K562 (cell line): Measurements from ENCODE around the gene TBX1. TPM values are rescaled to one million over a fixed set of nuclear protein-coding genes. Genes with fewer than 3 reads are reported as not detected.

Source experiments
- ARNT ChIP-seq, 2 experiments: fragments of 450-650 bp; IDR thresholded peaks; 2 replicates each; pipeline ENCODE4 v1.6.1; 2016; ENCODE audit warnings: mild to moderate bottlenecking in 1 of 2
- CHD7 ChIP-seq: fragments of 200-600 bp; sonication (generic); IDR thresholded peaks from one replicate; pipeline ENCODE4 v1.6.1; 2012; ENCODE audit warnings: mild to moderate bottlenecking, low read depth, low read length, inconsistent platforms
- COPS2 ChIP-seq: fragments of 450-650 bp; conservative IDR thresholded peaks from 2 replicates; pipeline ENCODE4 v1.6.1; 2016; ENCODE audit warnings: mild to moderate bottlenecking, moderate library complexity
- CREBBP ChIP-seq: IDR thresholded peaks from one replicate; pipeline ENCODE4 v1.6.1; 2012; ENCODE audit warnings: low read depth, mild to moderate bottlenecking, control low read depth, inconsistent platforms, low read length
- LARP7 ChIP-seq: fragments of 450-650 bp; IDR thresholded peaks from 2 replicates; pipeline ENCODE4 v1.6.1; 2016
- MAFG ChIP-seq: fragments of 450-650 bp; conservative IDR thresholded peaks from 2 replicates; pipeline ENCODE4 v1.6.1; 2016; ENCODE audit warnings: missing genetic modification characterization, missing compliant biosample characterization
- MEIS2 ChIP-seq: fragments of 450-650 bp; IDR thresholded peaks from 2 replicates; pipeline ENCODE4 v1.6.1; 2014; ENCODE audit warnings: mild to moderate bottlenecking; ENCODE audit not compliant: partially characterized antibody
- NFXL1 ChIP-seq: fragments of 450-650 bp; formaldehyde crosslinking; IDR thresholded peaks from 2 replicates; pipeline ENCODE4 v1.4.0; 2021; ENCODE audit warnings: mild to moderate bottlenecking
- OTX1 ChIP-seq: fragments of 450-650 bp; formaldehyde crosslinking; IDR thresholded peaks from 2 replicates; pipeline ENCODE4 v1.4.0; 2022; ENCODE audit warnings: mild to moderate bottlenecking
- RBM15 ChIP-seq: fragments of 200-400 bp; formaldehyde crosslinking; IDR thresholded peaks from 2 replicates; pipeline ENCODE4 v1.6.1; 2018; ENCODE audit warnings: mild to moderate bottlenecking, low read length, moderate library complexity; ENCODE audit not compliant: insufficient read depth
- RNF2 ChIP-seq: sonication (generic); IDR thresholded peaks from 2 replicates; pipeline ENCODE4 v1.6.1; 2016
- SIN3B ChIP-seq: fragments of 450-650 bp; IDR thresholded peaks from 2 replicates; pipeline ENCODE4 v1.6.1; 2017; ENCODE audit warnings: low read depth, mild to moderate bottlenecking, moderate library complexity
- TAF1 ChIP-seq: IDR thresholded peaks from 2 replicates; pipeline ENCODE4 v1.6.1; 2011; ENCODE audit warnings: mild to moderate bottlenecking, low read length, moderate library complexity; ENCODE audit not compliant: insufficient read depth, control insufficient read depth, severe bottlenecking; ENCODE audit errors: extremely low read depth
- TAF7 ChIP-seq: fragments of 450-650 bp; IDR thresholded peaks from 2 replicates; pipeline ENCODE4 v1.6.1; 2016; ENCODE audit warnings: missing genetic modification characterization, missing compliant biosample characterization
- ZC3H11A ChIP-seq: IDR thresholded peaks from 2 replicates; pipeline ENCODE4 v1.6.1; 2012; ENCODE audit warnings: low read depth, low read length, improper control_type of control experiment
- ZNF764 ChIP-seq: fragments of 250-450 bp; sonication (Bioruptor Pico); IDR thresholded peaks from 2 replicates; pipeline ENCODE4 v1.4.0; 2020; ENCODE audit warnings: low read depth, mild to moderate bottlenecking, moderate library complexity
- polyA plus RNA-seq, 8 experiments: library from polyadenylated mRNA; depleted of rRNA in 4 of 8; stranded (reverse) in 5 of 8; unstranded in 3 of 8; fragments of >200 nt; fragmentation: Nextera tagmentation in 2 of 8; fragmentation: Illumina TruSeq in 1 of 8; extraction: Ambion mirVana in 2 of 8; extraction: Trizol in 1 of 8; gene quantifications; 2 replicates each; pipeline versions ENCODE4 v1.2.1 to v1.2.3, GENCODE V29; 2011 to 2014; ENCODE audit warnings: inconsistent platforms in 1 of 8, missing spikeins in 1 of 8
- total RNA-seq, 7 experiments: library from RNA; depleted of rRNA in 6 of 7; stranded (reverse); fragments of >200 nt in 6 of 7; fragmentation: Illumina TruSeq in 2 of 7; extraction: Trizol in 2 of 7; gene quantifications; 2 replicates each; pipeline versions ENCODE4 v1.2.1 to v1.2.3, GENCODE V29; 2011 to 2021; ENCODE audit warnings: low replicate concordance in 1 of 7

Gene TBX1
- total and polyA plus RNA-seq, 9 of the 15 experiments (the other 6 are each of a cell fraction or from before 2014, with no cell fraction given), result 0.07 to 35.0 (median 3.9) TPM

DNA sequence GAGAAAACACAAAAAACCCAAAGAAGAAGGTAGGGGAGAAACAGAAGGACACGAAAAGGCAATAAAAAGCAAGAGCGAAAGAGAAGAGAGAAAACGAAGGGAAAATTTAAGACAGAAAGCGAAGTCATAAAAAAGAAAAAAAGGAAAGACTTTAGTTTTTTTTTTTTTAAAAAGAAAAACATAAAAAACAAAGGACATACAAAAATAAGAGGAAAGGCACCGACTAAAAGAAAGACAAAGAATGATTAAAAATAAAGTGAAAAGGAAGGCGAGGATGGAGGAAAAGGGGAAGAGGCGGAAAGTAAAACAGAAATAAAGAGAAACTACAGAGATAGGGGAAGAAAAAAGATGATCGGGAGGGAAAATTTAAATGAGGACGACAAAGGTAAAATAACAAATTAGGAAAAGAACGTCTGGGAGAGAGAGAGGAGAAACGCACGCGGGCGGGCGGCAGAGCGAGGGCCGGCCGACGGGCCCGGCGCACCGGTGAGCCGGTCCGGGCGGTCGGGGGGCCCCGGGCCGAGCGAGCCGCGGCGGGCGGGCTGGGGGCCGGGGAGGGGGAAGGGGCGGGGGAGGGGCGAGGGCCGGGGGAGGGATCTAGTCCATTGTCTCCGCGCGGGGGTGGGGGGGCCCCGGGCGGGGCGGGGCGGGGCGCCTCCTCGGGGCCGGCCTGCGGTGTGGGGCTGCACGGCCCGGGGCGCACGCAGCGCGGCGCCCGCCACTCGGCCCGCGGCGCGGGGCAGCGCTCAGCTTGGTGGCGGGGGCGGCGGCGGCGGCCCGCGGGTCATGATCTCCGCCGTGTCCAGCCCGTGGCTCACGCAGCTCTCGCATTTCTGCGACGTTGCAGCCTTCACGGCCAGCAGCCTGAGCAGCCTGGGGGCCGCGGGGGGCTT, at the start of gene TBX1 (continued):
- TF ChIP-seq CHD7 (no peak), RBM15 (no peak), ZC3H11A (peak; percentile 66; the same call in 1 of the 2 replicates), TAF7 (no peak), NFXL1 (no peak), ARNT (IDR thresholded peaks at IDR 0.05) (peak in 1 of 2 experiments; percentile 94; a peak in 2 of 4 replicates), ZNF764 (CRISPR knock-in tag) (no peak; the same call in 1 of the 2 replicates), MAFG (tag) (no peak), OTX1 (CRISPR knock-in tag) (peak; percentile 74; the same call in 1 of the 2 replicates), CREBBP (no peak), LARP7 (peak; percentile 100), SIN3B (0 out of 2 replicates have a peak, but pooled peaks have one; percentile 37), TAF1 (peak; percentile 10), MEIS2 (no peak), COPS2 (no peak), RNF2 (no peak)
